ENCODE results near the gene ZNF579.
"Not testable (repeated sequence)": the region's sequence is repeated elsewhere in the genome, so short reads cannot be mapped to it uniquely, and the experiment has no call there.

Gene ZNF579

DNA sequence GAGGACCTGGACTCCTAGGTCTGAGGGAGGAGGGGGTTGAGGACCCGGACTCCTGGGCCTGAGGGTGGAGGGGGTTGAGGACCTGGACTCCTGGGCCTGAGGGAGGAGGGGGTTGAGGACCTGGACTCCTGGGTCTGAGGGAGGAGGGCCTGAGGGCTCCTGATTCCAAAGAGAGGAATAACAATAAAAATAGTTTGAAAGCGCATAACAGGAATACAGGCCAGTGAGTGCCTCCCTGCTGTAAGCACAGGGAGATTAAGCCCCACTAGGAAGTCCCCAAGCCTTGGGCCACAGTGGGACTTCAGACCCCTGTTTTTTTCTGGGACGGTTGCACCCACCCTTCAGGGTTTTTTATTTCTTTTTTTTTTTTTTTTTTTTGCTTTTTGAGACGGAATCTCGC is 42.5 kb downstream of the ZNF579 start:
- FAIRE-seq, result no peak

GRCh38 chr19:55537741-55538111 is 42.9 kb downstream of the ZNF579 start:
- FAIRE-seq, result no peak

- FAIRE-seq, result no peak
These were observed 43.5 kb downstream of the ZNF579 start, which contains the start of gene SBK2 for GRCh38 chr19:55536951-55537740. TSS of gene SBK2 (minus strand) at chr19:55537133. CDS start at chr19:55536294, 839 bp downstream.

- FAIRE-seq, result no peak
These were observed 44.3 kb downstream of the ZNF579 start for GRCh38 chr19:55536366-55536765.

- no peak for FAIRE-seq
These were observed 44.7 kb downstream of the ZNF579 start for GRCh38 chr19:55535965-55536350.

- FAIRE-seq, result no peak
These were observed 45.3 kb downstream of the ZNF579 start for GRCh38 chr19:55535173-55535964.

DNA sequence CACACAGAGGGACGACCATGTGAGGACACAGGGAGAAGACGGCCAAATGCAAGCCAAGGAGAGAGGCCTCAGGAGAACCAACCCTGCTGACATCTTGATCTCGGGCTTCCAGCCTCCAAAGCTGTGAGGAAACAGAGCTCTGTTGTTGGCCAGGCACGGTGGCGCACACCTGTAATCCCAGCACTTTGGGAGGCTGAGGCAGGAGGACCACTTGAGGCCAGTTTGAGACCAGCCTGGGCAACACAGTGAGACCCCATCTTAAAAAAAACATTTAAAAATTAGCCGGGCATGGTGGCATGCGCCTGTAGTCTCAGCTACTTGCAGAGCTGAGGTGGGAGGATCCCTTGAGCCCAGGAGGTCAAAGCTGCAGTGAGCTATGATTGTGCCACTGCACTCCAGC is 46.4 kb downstream of the ZNF579 start:
- not testable (repeated sequence) for FAIRE-seq

DNA sequence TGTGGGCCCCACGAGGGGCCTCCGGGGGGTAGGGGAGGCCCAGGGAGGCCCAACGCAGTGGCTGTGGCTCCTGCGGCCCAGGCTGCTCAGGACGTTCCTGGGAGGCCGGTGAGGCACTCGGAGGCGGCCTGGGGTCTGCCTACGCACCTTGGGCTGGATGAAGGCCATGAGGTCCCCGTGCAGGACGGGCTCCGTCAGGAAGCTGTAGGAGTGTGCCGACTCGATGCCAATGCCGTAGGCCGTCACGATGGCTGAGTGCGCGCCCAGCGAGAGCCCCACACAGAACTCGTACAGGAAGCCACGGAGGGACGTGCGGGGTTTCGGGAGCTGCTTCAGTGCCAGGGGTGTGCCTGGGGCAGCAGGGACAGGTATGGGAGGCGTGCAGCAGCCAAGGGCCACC is 49.7 kb downstream of the ZNF579 start:
- no peak for FAIRE-seq

GRCh38 chr19:55529636-55530234 is 50.9 kb downstream of the ZNF579 start:
- FAIRE-seq, result no peak

GRCh38 chr19:55528030-55528803 is 52.4 kb downstream of the ZNF579 start:
- no peak for FAIRE-seq

DNA sequence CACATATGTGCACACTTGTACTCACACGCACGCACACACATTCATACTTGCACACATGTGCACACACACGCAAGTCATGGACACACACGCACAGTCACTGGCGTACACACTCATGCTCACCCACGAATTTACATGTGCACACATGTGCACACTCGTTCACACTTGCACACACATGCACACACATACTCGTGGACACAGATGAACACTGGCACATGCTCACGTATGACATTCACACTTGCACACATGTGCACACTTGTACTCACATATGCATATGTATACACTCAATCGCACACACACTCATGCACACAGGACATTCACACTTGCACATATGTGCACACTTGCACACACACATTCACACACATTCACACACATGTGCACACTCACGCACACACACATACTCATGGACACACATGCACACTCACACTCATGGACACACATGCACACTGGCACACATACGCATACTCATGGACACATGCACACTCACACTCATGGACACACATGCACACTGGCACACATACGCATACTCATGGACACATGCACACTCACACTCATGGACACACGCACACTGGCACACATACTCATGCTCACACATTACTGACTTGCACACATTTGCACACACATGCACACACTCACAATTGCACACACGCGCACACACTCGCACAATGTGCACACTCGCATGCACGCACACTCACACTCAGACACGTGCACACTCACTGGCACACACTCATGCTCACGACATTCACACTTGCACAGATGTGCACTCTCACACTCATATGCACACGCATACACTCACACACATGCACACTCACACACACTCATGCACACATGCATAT is 53.2 kb downstream of the ZNF579 start:
- no peak for FAIRE-seq

Measured in G401.6 (cell line).